ENCODE results near the gene XDH.

Gene XDH

GRCh38 chr2:31381601-31382000 lies 32.9 kb downstream of the XDH start:
- H3K27ac ChIP-seq: peak overlapping the region; percentile 46; the same call in 1 of the 2 replicates
- no peak for TF ChIP-seq CTCF (conservative IDR thresholded peaks at IDR 0.05)
- no peak for TF ChIP-seq ZFX (IDR thresholded peaks at IDR 0.05)

GRCh38 chr2:31380243-31380642 lies 34.3 kb downstream of the XDH start:
- no peak overlapping the region for H3K27ac ChIP-seq

DNA sequence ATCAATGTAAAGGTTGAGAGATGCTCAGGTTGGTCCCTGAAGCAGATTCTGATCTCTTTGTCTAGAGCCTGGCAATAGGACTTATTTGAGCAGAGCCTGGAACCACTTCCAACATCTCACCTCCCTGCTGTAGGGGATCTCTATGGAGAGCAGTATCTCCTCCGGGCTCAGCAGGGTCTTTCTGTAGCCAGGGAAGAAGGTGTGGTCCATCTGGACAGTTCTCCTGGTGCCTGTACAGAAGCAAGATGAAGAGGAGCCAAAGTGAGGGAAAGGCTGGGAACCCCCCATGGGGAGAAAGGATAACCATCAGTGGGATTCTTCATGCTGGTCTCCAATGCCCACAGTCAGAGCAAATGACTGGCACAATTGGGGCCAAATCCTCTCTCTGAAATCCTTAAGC lies 34.8 kb downstream of the XDH start:
- H3K27ac ChIP-seq: no peak overlapping the region
- TF ChIP-seq CTCF (conservative IDR thresholded peaks at IDR 0.05): no peak
- no peak for TF ChIP-seq ZFX (IDR thresholded peaks at IDR 0.05)

More at GRCh38 chr2:31380243-31380642, 34.3 kb downstream of the XDH start:
- TF ChIP-seq CTCF (conservative IDR thresholded peaks at IDR 0.05): no peak
- no peak for TF ChIP-seq ZFX (IDR thresholded peaks at IDR 0.05)

DNA sequence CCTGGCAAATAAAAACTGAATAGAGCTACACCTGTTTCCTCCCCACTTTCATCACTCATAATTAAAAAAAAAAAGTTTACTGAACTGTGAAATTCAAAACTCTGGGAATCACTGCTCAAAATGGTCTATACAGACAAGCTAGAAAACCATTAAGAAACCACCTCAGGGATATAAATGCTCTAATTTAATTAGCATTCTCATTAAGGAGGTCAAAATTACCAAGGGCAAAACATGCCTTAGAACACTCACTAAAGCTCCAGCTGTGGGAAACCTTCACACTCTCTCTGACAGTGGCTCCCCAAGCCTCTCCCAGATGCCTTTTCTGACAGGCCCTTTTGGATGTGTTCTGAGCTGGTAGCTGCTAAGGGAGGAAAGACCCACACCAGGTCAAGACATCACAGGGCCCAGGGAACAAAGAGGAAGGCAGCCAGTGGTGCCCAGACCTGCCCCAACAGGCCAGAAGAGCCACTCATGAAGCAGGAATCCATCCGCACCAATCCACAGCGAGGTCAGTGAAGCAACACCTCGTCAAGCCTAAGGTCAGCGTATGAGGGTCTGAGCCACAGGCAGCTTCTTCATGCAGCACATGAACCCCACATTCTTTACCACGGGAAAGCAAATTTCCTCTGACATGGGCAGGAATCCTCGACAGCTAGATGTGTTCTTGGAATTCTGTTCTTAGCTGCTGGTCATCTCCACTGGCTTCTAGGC lies 35.6 kb downstream of the XDH start:
- no peak for TF ChIP-seq CTCF (conservative IDR thresholded peaks at IDR 0.05)
- no peak for TF ChIP-seq ZFX (IDR thresholded peaks at IDR 0.05)
- no peak overlapping the region for H3K27ac ChIP-seq

DNA sequence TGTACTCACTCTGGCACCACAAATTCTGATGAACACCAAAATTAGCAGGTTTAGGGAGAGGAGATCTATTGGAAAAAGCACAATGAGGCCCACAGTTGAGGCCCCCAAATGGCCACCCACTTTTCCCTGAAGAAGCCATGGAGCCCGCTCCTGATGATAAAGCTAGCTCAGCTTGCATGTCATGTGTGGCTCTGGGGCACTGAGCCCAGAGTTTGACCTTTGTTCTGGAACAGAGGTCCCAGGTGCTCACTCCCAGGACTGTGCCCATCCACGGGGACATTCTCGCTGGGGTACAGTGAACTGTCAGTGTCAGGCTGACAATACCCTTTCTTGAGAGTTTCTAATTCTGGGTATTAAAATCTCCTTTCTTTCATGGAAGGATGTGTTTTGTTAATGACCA lies 36.2 kb downstream of the XDH start:
- no peak for TF ChIP-seq ZFX (IDR thresholded peaks at IDR 0.05)
- no peak for TF ChIP-seq CTCF (conservative IDR thresholded peaks at IDR 0.05)
- H3K27ac ChIP-seq: no peak overlapping the region

DNA sequence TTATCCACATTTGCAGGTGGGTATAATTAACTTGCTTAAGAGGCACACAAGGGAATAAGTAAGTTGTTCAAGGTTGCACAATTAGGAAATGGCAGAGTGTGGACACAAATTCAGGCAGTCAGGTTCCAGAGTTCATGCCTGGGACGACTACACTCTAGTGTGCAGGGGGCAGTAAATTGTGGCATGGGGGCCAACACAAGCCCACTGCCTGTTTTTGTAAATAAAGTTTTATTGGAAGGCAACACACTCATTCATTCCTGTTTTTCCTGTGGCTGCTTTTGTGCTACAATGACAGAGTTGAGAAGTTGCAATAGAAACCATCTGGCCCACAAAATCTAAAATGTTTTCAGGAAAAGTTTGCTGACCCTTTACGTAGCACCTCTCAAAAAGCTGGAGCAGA lies 41.4 kb downstream of the XDH start:
- no peak overlapping the region for H3K27ac ChIP-seq
- no peak for TF ChIP-seq CTCF (conservative IDR thresholded peaks at IDR 0.05)

DNA sequence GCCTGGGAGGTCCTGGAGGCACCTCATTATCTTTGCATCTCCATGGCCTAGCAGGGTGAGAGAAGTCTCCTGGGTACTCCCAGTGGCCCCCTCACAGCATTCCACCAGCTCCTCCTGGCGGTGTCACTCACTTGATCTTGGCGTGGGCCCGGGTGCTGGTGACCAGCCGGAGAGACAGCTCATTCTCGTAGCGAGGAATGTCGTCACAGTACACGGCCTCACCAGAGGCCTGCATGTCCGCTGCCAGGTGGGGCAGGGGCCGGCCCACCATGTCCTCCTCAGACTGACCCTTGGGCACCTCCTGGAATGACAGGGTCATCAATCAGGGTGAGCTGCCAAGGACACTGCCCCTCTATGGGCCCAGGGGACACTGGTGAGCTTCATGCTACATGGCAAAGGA lies 42.4 kb downstream of the XDH start:
- H3K27ac ChIP-seq: no peak overlapping the region
- TF ChIP-seq CTCF (conservative IDR thresholded peaks at IDR 0.05) (no peak), ZFX (IDR thresholded peaks at IDR 0.05) (no peak)

Data from C4-2B (cell line).